Panc1 (cell line): ENCODE data around the gene ELL2.

Experiments
- POLR2AphosphoS5 ChIP-seq: IDR thresholded peaks from 2 replicates; pipeline ENCODE4 v1.6.1; 2012; ENCODE audit warnings: mild to moderate bottlenecking, low read depth, low read length, moderate library complexity
- REST ChIP-seq, 2 experiments: IDR thresholded peaks; 2 replicates each; pipeline ENCODE4 v1.6.1; 2011 to 2012; ENCODE audit warnings: low read depth in 2 of 2, control low read depth in 1 of 2, low read length in 1 of 2, mild to moderate bottlenecking in 1 of 2, moderate library complexity in 1 of 2; ENCODE audit not compliant: insufficient read depth in 1 of 2
- TF ChIP-seq, protein P1 (sequence below): fragments of 450-650 bp; IDR thresholded peaks from 2 replicates; pipeline ENCODE4 v1.5.1; 2017; ENCODE audit warnings: mild to moderate bottlenecking

DNA sequence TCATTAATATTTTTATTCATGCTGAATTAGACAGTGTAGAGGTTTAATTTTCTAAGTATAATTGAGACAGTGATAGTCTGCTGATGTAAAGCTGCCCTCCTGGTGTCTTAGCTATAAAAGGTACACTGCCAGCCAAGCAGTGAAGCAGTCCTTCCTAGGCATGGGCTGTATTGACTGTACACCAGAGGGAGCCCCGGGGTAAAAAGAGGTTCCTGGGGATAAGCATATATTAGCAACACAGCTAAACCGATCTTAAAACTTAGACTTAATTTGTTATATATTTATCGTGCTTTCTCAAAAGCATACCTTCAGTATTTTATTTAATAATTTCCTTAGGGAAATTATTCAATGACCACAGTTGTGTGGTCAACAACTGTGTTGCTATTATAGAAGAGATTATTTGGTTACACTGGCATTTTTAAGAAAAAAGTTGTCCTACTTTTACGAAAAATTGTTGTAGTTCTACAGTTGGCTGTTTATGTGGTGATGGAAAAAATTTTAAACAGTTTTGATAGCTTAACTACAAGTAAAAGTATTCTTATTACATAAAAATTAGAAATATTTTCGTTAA, 68.8 kb downstream of the ELL2 start:
- TF ChIP-seq, protein P1, sequence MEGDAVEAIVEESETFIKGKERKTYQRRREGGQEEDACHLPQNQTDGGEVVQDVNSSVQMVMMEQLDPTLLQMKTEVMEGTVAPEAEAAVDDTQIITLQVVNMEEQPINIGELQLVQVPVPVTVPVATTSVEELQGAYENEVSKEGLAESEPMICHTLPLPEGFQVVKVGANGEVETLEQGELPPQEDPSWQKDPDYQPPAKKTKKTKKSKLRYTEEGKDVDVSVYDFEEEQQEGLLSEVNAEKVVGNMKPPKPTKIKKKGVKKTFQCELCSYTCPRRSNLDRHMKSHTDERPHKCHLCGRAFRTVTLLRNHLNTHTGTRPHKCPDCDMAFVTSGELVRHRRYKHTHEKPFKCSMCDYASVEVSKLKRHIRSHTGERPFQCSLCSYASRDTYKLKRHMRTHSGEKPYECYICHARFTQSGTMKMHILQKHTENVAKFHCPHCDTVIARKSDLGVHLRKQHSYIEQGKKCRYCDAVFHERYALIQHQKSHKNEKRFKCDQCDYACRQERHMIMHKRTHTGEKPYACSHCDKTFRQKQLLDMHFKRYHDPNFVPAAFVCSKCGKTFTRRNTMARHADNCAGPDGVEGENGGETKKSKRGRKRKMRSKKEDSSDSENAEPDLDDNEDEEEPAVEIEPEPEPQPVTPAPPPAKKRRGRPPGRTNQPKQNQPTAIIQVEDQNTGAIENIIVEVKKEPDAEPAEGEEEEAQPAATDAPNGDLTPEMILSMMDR: peak; percentile 75
- no peak for TF ChIP-seq POLR2AphosphoS5
- TF ChIP-seq REST (IDR thresholded peaks at IDR 0.05; ENCODE audit: insufficient read depth in 1 of 2, low read depth in 2 of 2, low read length in 1 of 2): no peak
